GM19324 (cell line): Measurements from ENCODE around the gene TOP3A.

ENCODE experiments used
- ATAC-seq: cut with Tn5 transposase; IDR thresholded peaks from one replicate; pipeline ENCODE4 v1.9.1; 2021; ENCODE audit warnings: mild to moderate bottlenecking, moderate library complexity; ENCODE audit not compliant: unreplicated experiment, low FRiP score

Gene TOP3A

GRCh38 chr17:18256351-18256750 lies 58.4 kb downstream of the TOP3A start:
- no peak for ATAC-seq

GRCh38 chr17:18254888-18255649 lies 59.7 kb downstream of the TOP3A start:
- no peak for ATAC-seq

GRCh38 chr17:18253947-18254821 lies 60.6 kb downstream of the TOP3A start:
- ATAC-seq = no peak

- ATAC-seq = no peak
Observed at GRCh38 chr17:18253187-18253884, 61.5 kb downstream of the TOP3A start.

- ATAC-seq = no peak
Observed at GRCh38 chr17:18252160-18252559, 62.6 kb downstream of the TOP3A start.

- no peak for ATAC-seq
Observed at GRCh38 chr17:18251204-18251603, 63.6 kb downstream of the TOP3A start.

- ATAC-seq = no peak
Observed at GRCh38 chr17:18250708-18251107, 64.1 kb downstream of the TOP3A start.

GRCh38 chr17:18250259-18250658 lies 64.5 kb downstream of the TOP3A start:
- no peak for ATAC-seq

- no peak for ATAC-seq
Observed at GRCh38 chr17:18248811-18249210, 66.0 kb downstream of the TOP3A start.

- no peak for ATAC-seq
Observed at GRCh38 chr17:18248300-18248731, 66.5 kb downstream of the TOP3A start.

- no peak for ATAC-seq
Observed at GRCh38 chr17:18247613-18248001, 67.2 kb downstream of the TOP3A start.

- no peak for ATAC-seq
Observed at GRCh38 chr17:18246880-18247612, 67.7 kb downstream of the TOP3A start.

- no peak for ATAC-seq
Observed at GRCh38 chr17:18246109-18246725, 68.6 kb downstream of the TOP3A start.

GRCh38 chr17:18245038-18245776 lies 69.6 kb downstream of the TOP3A start:
- ATAC-seq = no peak

GRCh38 chr17:18241229-18241871 lies 73.4 kb downstream of the TOP3A start:
- ATAC-seq = no peak

- no peak for ATAC-seq
Observed at GRCh38 chr17:18240449-18240848, 74.3 kb downstream of the TOP3A start.

GRCh38 chr17:18238299-18238698 lies 76.5 kb downstream of the TOP3A start:
- ATAC-seq = no peak

GRCh38 chr17:18237461-18237860 lies 77.3 kb downstream of the TOP3A start:
- no peak for ATAC-seq

GRCh38 chr17:18236494-18236893 lies 78.3 kb downstream of the TOP3A start:
- no peak for ATAC-seq
